NCI-H2107 (cell line): ENCODE results near the gene FAM131C.
"Not testable (repeated sequence)": the region's sequence is repeated elsewhere in the genome, so short reads cannot be mapped to it uniquely, and the experiment has no call there.

ENCODE experiments used
- DNase-seq: peaks from one replicate; lab custom pipeline; 2025; lab: John Stamatoyannopoulos, UW

Gene FAM131C

GRCh38 chr1:16076865-16077238 lies 3.4 kb upstream of the FAM131C start:
- no peak for DNase-seq

- DNase-seq = no peak
Measured at GRCh38 chr1:16076031-16076864, 2.8 kb upstream of the FAM131C start.

DNA sequence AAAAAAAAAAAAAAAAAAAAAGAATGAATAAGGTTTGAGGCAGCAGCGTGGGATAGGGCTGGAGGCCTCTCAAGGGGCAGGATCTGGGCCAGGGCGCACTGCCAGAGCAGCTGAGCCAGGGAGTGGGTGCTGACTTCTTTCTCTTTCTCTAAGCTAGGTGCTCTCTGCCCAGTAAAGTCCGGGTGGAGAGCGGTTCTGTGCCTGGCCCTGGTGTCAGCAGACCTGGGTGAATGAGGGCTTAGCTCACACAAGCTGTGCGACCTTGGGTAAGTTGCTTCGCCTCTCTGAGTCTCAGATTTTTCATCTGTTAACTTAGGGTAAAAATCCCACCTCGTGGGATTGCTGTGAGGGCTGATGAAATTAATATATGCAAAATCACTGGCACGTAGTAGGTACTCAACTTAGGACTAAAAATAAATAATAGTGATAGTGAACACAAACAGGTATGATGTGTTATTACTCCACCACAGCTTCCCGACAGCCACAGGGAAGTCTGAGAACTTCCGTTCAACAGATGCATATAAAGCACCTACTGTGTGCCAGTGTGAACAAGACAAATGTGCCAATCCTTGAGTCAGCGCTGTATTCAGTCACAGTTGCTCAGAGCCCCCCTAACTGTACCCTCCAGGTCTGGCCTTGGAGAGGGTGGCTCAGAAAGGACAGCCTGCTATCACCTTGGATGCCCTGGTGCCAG lies 2.0 kb upstream of the FAM131C start:
- no peak for DNase-seq

- no peak for DNase-seq
Measured at GRCh38 chr1:16074217-16074616, 766 bp upstream of the FAM131C start.

DNA sequence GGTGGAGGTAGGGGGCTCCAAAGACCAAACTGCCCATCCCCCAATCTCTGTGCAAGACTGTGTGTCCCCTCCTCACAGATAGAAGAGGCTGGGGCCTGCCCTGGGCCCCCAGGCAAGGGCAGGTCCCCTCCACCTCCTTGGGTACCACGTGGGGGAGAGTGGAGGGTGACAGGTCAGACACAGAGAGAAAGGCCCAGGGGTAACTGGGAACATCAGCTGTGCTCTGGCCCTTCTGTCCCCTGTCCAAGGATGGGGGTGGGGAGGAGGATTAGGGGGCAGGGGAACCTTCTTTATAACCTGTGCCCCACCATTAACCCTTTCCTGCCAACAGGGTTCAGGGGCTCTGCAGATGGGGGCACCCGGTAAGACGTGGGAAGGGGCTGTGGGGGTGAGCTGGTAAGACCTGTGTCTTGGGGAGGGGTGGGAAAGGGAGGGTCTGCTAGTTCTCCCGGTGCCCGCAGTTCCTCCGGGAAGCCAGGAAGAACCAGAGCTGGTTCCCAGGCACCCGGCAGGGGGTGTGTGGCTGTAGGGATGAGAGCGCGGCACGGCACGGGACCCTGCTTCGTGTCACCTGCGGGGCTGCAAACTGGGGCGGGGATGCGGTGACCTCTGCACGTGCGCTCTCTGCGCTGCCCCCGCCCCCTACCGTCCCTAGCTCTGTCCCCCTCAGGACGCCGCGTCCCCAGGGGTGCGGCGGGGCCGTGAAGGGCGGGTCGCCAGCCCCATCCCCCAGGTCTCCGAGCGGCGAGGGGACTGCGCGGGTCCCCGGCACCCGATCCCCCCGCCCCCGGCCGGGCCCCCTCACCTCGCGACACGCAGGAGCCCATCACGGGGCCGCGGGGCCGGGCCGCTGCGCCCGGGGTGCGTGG lies 601 bp downstream of the FAM131C start:
- DNase-seq = no peak

DNA sequence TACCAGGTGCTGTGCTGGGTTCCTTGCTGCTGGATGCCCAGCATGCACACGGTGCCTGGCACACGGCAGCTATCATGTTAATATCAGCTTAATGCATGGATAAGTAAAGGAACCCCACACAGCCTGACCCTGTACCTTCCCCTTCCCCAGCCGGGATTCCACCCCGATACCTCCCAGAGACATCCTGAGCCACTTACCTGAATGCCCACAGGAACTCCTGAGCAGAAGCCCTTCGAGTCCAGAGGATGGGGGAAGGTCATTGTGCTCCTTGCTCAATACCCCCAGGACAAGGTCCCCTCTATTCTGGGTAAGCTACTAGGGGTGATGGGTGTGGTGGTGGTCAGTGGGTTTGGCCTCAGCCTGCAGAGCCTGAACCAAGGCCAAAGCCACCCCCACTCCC lies 1.4 kb downstream of the FAM131C start:
- DNase-seq = no peak

DNA sequence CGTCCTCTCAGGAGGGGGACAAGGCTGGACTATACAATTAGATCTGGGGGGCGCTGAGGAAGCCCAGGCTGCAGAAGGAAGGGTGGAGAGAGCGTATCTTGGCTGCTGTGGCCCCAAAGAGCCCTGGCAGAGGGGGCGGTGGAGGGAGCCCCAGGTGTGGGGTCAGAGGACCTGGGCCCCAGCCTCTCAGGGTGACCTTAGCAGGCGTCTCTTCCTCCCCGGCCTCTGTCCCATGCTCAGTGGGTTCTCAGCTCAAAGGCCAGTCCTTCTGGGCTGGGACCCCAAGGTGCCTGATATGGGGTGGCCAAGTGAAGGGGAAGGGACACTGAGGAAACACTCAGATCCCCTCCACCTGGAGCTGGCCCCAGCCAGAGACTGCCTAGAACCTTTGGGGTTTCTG lies 1.8 kb downstream of the FAM131C start:
- DNase-seq = no peak

DNA sequence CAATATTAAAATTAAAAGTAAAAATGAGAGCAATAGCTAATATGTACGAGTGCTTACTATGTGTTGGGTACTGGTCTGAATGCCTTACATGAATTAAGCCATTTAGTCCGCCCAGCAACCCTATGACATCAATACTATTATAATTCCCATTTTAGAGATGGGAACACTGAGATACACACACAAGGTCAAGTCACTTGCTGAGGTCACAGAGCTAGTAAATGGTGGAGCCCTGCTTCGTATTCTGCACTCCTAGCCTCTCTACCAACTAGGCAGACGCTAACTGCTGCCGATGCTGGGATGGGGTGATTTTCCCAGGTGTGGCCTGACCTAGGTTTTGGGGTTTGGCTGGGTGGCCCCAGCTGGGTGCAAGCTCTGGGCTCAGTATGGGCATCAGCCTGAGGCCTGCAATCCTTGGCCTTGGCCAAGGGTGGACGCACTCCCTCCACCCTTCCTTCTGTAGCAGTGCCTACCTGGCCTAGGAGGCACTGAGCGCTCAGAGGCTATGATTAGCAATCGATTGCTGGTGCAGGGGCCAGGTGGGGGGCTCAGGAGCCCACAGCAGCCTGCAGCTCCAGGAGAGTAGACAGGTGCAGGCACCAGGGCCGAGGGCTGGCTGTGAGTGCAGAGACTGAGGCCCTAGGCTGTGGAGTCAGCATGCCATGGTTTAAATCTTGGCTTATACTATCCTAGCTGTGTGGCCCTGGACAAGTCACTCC lies 2.7 kb downstream of the FAM131C start:
- no peak for DNase-seq

DNA sequence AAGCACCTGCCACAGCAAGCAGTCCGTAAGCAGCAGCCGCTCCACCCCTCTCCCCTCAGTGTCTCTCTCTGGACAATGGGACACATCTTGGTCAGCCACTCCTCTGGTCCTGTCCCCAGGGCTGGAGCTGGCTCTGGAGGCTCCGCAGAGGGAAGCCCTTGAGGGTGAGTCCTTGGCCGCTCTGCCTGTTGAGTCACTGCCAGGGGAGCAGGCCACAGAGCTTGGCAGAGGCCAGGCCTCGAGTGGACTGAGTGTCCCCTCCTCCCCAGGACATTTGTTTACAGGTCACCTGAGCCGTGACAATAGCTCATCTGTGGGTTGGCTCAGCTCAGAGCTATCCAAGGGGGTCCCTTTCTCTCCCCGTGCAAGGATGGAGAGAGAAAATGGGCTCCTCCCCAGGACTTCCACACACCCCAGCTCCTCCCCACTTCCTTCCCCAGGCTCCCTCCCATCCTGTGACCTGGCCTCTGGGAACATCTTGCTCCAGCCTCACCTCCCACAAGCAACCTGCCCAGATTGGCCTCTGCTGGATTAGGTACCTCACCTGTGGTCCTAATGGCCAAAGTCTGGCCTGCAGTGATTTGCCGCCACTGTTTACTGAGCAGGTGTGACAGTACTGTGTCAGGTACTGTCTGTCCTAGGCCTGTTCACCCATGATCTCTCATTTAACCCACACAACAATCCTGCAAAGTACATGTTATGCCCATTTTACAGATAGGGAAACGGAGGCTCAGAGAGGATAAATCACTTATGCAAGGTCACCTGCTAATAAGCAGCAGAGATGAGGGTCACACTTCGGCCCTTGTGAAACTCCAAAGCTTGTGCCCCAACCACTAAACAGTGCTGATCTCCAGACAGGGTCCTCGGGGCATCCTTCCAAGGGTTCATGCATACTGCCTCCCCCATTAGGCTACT lies 4.8 kb downstream of the FAM131C start:
- no peak for DNase-seq

DNA sequence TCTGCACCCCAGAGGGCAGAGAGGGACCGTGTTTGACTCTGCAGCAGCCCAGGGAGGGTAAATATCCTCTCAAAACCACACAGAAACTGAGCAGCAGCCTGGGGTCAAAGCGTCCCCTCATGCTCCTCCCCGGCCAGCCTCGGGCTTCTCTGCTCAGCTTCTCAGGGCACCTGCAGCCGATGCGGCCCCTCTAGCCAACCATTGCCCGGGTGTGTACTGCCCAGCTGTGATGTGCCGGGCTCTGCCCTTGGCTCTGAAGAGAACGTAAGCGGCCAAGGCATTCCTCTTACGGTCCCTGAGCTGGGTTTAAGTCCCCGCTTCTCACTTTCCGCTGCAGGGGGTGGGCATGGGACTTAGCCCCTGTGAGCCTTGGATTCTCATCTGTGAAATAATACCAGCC lies 5.5 kb downstream of the FAM131C start:
- no peak for DNase-seq

DNA sequence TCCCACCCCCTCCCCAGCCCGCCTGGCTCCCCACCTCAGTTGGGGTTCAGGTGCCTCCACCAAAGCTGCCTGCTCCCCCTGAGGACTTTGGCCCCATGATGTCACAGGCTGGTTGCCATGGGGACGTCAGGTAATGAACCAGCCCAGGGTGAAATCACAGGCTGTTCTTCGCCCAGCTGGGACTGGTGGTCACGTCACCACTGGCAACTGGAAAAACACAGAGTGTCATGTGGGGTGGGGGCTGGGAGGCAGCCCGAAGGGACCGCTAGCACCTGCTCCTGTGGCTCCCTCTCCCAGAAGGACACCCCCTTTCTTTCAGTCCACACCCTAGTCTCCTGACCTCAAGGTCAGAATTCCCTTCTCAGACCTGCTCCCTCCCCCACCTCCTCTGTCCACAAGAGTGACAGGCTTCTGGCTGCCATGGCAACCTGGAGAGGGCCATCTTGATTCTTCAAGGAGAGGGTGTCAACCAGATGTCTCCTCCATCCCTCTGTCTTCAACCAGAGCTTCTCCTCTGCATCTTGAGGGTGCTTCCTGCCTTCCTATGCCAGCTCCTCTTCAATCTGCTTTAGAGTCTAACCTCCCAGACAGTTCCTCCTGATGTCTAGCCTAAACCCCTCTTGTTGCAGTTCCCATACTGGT lies 6.2 kb downstream of the FAM131C start:
- DNase-seq = no peak

- no peak for DNase-seq
Measured at GRCh38 chr1:16066245-16066644, 7.2 kb downstream of the FAM131C start.

- DNase-seq = no peak
Measured at GRCh38 chr1:16065269-16065576, 8.2 kb downstream of the FAM131C start.

DNA sequence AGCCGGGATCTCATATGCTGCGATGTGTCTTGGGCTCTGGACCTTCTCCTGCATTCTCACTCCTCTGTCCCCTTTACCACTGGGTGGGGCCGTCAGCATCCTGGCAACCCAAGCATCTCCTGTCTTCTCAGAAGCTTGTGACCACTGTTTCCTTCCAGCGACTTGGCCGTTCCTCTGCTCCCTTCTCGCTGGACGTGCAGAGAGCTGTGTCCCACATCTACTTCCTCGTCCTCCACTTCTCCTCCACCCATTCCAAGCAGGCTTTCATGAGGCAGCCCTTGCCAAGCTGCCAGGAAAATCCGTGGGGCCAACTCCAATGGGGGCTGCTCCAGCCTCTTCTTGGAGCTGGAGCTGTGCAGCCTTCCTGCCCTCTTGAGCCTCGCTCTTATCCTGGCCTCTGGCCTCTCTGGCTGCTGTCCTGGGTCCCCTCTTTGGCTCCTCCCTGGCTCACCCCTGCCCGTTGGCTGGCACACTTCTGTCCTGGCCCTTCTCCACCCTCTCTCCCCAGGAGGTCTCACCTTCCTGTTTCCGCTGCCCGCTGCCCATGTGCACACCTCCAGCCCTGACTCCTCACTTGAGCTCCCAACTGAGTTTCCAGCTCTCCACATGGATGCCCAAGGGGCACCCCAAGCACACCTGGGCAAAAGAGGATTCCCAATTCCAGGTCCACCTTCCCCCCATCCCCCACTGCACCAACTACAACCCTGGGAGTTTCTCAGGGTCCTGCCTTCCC lies 8.7 kb downstream of the FAM131C start:
- no peak for DNase-seq

GRCh38 chr1:16063921-16064320 lies 9.5 kb downstream of the FAM131C start:
- DNase-seq = no peak

- no peak for DNase-seq
Measured at GRCh38 chr1:16063226-16063829, 10.1 kb downstream of the FAM131C start.

GRCh38 chr1:16062687-16063075 lies 10.8 kb downstream of the FAM131C start:
- not testable (repeated sequence) for DNase-seq

- not testable (repeated sequence) for DNase-seq
Measured at GRCh38 chr1:16061989-16062686, 11.3 kb downstream of the FAM131C start.

DNA sequence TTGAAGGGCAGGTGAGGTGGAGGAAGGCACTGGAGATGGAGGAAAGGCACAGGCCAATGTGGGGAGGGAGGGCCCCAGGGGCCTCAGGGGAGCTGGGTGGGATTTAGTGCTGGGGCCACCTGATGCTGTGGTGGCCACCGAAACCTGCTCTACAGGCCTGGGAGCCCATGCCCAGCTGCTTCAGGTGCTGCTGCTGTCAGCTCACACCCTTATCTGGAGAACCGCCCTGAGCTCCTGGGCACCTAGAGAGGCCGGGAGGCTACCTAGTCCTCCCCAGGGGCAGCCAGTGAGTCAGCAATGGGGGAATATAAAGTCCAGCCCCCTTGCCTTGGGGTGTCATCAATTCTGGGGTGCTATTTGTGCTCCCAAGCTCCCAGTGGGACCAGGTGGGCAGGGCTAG lies 12.2 kb downstream of the FAM131C start:
- DNase-seq = no peak
